DND-41 (cell line): Measurements from ENCODE around the gene XPR1.

ENCODE experiments used
- EZH2 ChIP-seq: IDR thresholded peaks from 3 replicates; pipeline ENCODE4 v1.6.1; 2012; ENCODE audit warnings: borderline replicate concordance, low read depth, mild to moderate bottlenecking, moderate library complexity, low read length, inconsistent platforms; ENCODE audit not compliant: severe bottlenecking
- TF ChIP-seq, protein P1 (sequence below): IDR thresholded peaks from 2 replicates; pipeline ENCODE4 v1.5.1; 2012; ENCODE audit warnings: borderline replicate concordance, low read length, moderate library complexity, mild to moderate bottlenecking; ENCODE audit not compliant: poor library complexity, severe bottlenecking; ENCODE audit errors: extremely low read depth

DNA sequence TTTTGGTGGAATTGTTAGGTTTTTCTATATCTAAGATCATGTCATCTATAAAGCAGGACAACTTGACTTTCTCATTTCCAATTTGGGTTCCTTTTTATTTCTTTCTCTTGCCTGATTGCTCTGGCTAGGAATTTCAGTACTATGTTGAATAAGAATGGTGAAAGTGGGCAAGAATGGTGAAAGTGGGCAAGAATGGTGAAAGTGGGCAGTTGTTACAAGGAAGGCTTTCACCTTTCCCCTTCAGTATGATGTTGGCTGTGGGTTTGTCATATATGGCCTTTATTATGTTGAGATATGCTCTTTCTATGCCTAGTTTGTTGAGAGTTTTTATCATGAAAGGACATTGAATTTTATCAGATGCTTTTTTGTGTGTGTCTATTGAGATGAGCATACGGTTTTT, 64.5 kb downstream of the XPR1 start:
- TF ChIP-seq, protein P1, sequence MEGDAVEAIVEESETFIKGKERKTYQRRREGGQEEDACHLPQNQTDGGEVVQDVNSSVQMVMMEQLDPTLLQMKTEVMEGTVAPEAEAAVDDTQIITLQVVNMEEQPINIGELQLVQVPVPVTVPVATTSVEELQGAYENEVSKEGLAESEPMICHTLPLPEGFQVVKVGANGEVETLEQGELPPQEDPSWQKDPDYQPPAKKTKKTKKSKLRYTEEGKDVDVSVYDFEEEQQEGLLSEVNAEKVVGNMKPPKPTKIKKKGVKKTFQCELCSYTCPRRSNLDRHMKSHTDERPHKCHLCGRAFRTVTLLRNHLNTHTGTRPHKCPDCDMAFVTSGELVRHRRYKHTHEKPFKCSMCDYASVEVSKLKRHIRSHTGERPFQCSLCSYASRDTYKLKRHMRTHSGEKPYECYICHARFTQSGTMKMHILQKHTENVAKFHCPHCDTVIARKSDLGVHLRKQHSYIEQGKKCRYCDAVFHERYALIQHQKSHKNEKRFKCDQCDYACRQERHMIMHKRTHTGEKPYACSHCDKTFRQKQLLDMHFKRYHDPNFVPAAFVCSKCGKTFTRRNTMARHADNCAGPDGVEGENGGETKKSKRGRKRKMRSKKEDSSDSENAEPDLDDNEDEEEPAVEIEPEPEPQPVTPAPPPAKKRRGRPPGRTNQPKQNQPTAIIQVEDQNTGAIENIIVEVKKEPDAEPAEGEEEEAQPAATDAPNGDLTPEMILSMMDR: no peak
- TF ChIP-seq EZH2: no peak
